Uterus (tissue), 2 donors: ENCODE data around the gene MSL3.

Experiments
- POLR2A ChIP-seq, 2 donors: fragments of 450-650 bp; IDR thresholded peaks; one replicate each; pipeline ENCODE4 v1.6.1; 2016; ENCODE audit warnings: antibody characterized with exemption in 2 of 2, mild to moderate bottlenecking in 1 of 2, moderate library complexity in 1 of 2
- TF ChIP-seq, protein P1 (sequence below), 4 experiments: fragments of 200-600 bp in 2 of 4; fragments of 450-650 bp in 2 of 4; sonication (generic) in 2 of 4; IDR thresholded peaks; one replicate each; pipeline ENCODE4 v1.5.1; 2016 to 2019; ENCODE audit warnings: antibody characterized with exemption in 4 of 4, mild to moderate bottlenecking in 2 of 4, moderate library complexity in 1 of 4

DNA sequence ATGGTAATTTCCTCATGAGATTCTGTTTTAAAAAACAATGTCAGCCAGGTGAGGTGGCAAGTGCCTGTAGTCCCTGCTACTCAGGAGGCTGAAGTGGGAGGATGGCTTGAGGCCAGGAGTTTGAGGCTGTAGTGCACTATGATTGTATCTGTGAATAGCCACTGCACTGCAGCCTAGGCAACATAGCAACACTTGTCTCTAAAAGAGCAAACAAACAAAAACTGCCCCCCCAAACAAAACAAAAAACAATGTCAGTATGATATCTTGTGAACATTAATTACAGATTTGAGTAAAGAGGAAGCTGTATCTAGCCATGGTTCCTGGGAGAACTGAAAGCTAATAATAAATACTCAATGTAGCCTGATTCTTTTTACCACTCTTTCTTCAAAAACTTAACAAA lies 6.8 kb upstream of the MSL3 start:
- TF ChIP-seq, protein P1, sequence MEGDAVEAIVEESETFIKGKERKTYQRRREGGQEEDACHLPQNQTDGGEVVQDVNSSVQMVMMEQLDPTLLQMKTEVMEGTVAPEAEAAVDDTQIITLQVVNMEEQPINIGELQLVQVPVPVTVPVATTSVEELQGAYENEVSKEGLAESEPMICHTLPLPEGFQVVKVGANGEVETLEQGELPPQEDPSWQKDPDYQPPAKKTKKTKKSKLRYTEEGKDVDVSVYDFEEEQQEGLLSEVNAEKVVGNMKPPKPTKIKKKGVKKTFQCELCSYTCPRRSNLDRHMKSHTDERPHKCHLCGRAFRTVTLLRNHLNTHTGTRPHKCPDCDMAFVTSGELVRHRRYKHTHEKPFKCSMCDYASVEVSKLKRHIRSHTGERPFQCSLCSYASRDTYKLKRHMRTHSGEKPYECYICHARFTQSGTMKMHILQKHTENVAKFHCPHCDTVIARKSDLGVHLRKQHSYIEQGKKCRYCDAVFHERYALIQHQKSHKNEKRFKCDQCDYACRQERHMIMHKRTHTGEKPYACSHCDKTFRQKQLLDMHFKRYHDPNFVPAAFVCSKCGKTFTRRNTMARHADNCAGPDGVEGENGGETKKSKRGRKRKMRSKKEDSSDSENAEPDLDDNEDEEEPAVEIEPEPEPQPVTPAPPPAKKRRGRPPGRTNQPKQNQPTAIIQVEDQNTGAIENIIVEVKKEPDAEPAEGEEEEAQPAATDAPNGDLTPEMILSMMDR (IDR thresholded peaks at IDR 0.05), result no peak
- no peak for TF ChIP-seq POLR2A (IDR thresholded peaks at IDR 0.05)
